Measurements from ENCODE around the gene MARCHF11. TPM values are rescaled to one million over a fixed set of nuclear protein-coding genes. Genes with fewer than 3 reads are reported as not detected.

The MARCHF11 gene
- total RNA-seq, 1 donor from 2014 or later, result not detected

DNA sequence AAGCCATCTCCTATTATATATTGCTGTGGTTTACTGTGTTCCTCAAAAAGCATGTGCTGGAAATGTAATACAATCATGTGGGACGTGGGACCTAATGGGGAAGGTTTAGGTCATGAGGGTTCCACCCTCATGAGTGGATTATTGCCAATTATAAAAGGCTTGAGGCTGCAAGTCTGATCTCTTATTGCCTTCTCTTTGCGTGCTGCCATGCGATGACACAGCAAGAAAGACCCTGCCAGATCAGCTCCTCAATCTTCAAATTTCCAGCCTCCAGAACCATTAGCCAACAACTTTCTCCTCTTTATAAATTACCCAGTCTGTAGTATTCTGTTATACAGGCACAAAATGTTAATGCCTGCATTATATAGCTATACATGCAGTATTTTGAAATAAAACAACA, 45.4 kb downstream of the MARCHF11 start:
- no peak for FAIRE-seq
- H3K36me3 ChIP-seq (ENCODE audit: insufficient read depth, low read length), result no peaks in the 10 kb centered on the region

DNA sequence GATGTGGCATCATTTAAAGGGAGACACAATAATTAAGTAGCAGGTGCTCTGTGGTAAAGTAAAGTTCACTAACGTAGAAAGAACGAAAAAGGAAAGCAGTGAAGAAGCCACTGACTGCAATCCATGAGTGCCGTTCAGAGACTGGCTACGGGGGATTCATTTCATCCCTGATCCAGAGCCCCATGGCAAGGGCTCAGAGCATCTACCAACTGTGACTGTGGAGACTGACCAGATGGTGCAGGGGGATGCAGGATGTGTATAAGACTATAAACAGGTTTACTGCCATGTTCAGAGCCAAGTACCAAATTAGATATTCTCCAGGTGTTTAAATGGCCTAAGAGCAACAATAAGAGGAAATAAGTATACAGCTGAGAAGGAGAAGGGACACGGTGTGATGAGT, 47.7 kb downstream of the MARCHF11 start:
- no peaks in the 10 kb centered on the region for H3K27me3 ChIP-seq (ENCODE audit: insufficient read depth, low read length)
- peaks cover 2% of the 10 kb centered on the region for H3K9me3 ChIP-seq (ENCODE audit: insufficient read depth, low read depth, low read length)
- no peak for FAIRE-seq
- H3K4me3 Mint-ChIP-seq (ENCODE audit: unreplicated experiment), result no peak overlapping the region
- TF ChIP-seq, protein P1, sequence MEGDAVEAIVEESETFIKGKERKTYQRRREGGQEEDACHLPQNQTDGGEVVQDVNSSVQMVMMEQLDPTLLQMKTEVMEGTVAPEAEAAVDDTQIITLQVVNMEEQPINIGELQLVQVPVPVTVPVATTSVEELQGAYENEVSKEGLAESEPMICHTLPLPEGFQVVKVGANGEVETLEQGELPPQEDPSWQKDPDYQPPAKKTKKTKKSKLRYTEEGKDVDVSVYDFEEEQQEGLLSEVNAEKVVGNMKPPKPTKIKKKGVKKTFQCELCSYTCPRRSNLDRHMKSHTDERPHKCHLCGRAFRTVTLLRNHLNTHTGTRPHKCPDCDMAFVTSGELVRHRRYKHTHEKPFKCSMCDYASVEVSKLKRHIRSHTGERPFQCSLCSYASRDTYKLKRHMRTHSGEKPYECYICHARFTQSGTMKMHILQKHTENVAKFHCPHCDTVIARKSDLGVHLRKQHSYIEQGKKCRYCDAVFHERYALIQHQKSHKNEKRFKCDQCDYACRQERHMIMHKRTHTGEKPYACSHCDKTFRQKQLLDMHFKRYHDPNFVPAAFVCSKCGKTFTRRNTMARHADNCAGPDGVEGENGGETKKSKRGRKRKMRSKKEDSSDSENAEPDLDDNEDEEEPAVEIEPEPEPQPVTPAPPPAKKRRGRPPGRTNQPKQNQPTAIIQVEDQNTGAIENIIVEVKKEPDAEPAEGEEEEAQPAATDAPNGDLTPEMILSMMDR (IDR thresholded peaks at IDR 0.05; ENCODE audit: insufficient read depth, low read depth, low read length), result no peak
- no peak overlapping the region for H3K9ac ChIP-seq (ENCODE audit: low read length)
- H3K27ac ChIP-seq (ENCODE audit: low read depth, low read length), result no peak overlapping the region
- H3K4me3 ChIP-seq (ENCODE audit: insufficient read depth, low read depth, low read length), result no peak overlapping the region
- no peaks in the 10 kb centered on the region for H4K20me1 ChIP-seq (ENCODE audit: insufficient read depth, low read length)
- H3K27me3 Mint-ChIP-seq (ENCODE audit: low read depth, unreplicated experiment), result peaks cover 9% of the 10 kb centered on the region
- DNase-seq (ENCODE audit: low read depth), result no peak
- H3K79me2 ChIP-seq (ENCODE audit: insufficient read depth, low read length), result no peaks in the 10 kb centered on the region
- no peak overlapping the region for H3K27ac Mint-ChIP-seq (ENCODE audit: unreplicated experiment)
- peaks cover 5% of the 10 kb centered on the region for H3K9me3 Mint-ChIP-seq (ENCODE audit: unreplicated experiment)
- no peak overlapping the region for H2AFZ ChIP-seq (ENCODE audit: low read depth, low read length)
- no peaks in the 10 kb centered on the region for H3K4me1 ChIP-seq (ENCODE audit: insufficient read depth, low read length)
- peaks cover 2% of the 10 kb centered on the region for H3K4me1 Mint-ChIP-seq (ENCODE audit: low read depth, unreplicated experiment)
- H3K36me3 ChIP-seq (ENCODE audit: insufficient read depth, low read length), result no peaks in the 10 kb centered on the region
- no peaks in the 10 kb centered on the region for H3K36me3 Mint-ChIP-seq (ENCODE audit: low read depth, unreplicated experiment)
- H3K4me2 ChIP-seq (ENCODE audit: low read length), result no peak overlapping the region

More for the DNA sequence above, 45.4 kb downstream of the MARCHF11 start:
- Mint-ChIP-seq H3K27me3 (ENCODE audit: low read depth, unreplicated experiment) (peaks cover 4% of the 10 kb centered on the region), H3K4me3 (ENCODE audit: unreplicated experiment) (no peak overlapping the region), H3K4me1 (ENCODE audit: low read depth, unreplicated experiment) (peaks cover 2% of the 10 kb centered on the region), H3K9me3 (ENCODE audit: unreplicated experiment) (peaks cover 10% of the 10 kb centered on the region), H3K36me3 (ENCODE audit: low read depth, unreplicated experiment) (peaks cover 3% of the 10 kb centered on the region), H3K27ac (ENCODE audit: unreplicated experiment) (no peak overlapping the region)
- Histone ChIP-seq H3K4me3 (ENCODE audit: insufficient read depth, low read depth, low read length) (no peak overlapping the region), H3K9me3 (ENCODE audit: insufficient read depth, low read depth, low read length) (no peaks in the 10 kb centered on the region), H3K27ac (ENCODE audit: low read depth, low read length) (no peak overlapping the region), H3K9ac (ENCODE audit: low read length) (no peak overlapping the region), H2AFZ (ENCODE audit: low read depth, low read length) (no peak overlapping the region), H3K4me2 (ENCODE audit: low read length) (no peak overlapping the region), H3K4me1 (ENCODE audit: insufficient read depth, low read length) (no peaks in the 10 kb centered on the region), H3K27me3 (ENCODE audit: insufficient read depth, low read length) (no peaks in the 10 kb centered on the region), H4K20me1 (ENCODE audit: insufficient read depth, low read length) (no peaks in the 10 kb centered on the region), H3K79me2 (ENCODE audit: insufficient read depth, low read length) (no peaks in the 10 kb centered on the region)
- DNase-seq (ENCODE audit: low read depth), result no peak
- TF ChIP-seq, protein P1 (IDR thresholded peaks at IDR 0.05; ENCODE audit: insufficient read depth, low read depth, low read length), result no peak
- TF ChIP-seq EZH2 (IDR thresholded peaks at IDR 0.05; ENCODE audit: insufficient read depth, low read length), result no peak

DNA sequence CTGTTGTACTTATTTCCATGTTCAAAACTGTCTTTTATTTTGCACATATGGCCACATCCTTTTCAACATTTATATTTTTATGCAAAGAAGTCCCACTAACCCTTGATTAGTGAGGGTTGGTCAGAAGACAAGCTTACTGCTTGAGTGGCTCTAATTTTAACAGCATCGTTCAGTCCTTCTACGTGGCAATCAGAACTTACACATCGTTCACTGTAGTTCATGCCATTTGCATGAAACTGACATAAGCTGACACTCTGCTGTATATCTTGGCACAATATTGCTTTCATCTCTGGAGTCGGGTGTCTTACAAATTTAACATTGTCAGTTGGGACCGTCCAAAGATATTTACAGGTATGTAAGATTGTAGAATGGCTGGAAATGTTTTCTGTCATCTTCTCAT, 50.6 kb downstream of the MARCHF11 start:
- H3K27me3 Mint-ChIP-seq (ENCODE audit: low read depth, unreplicated experiment), result peaks cover 9% of the 10 kb centered on the region
- no peak overlapping the region for H3K27ac Mint-ChIP-seq (ENCODE audit: unreplicated experiment)
- H3K36me3 ChIP-seq (ENCODE audit: insufficient read depth, low read length), result no peaks in the 10 kb centered on the region
- H3K27me3 ChIP-seq (ENCODE audit: insufficient read depth, low read length), result no peaks in the 10 kb centered on the region
- DNase-seq (ENCODE audit: low read depth), result no peak
- TF ChIP-seq, protein P1 (IDR thresholded peaks at IDR 0.05; ENCODE audit: insufficient read depth, low read depth, low read length), result no peak
- no peak for TF ChIP-seq EZH2 (IDR thresholded peaks at IDR 0.05; ENCODE audit: insufficient read depth, low read length)
- H3K4me3 ChIP-seq (ENCODE audit: insufficient read depth, low read depth, low read length), result no peak overlapping the region
- H3K4me1 Mint-ChIP-seq (ENCODE audit: low read depth, unreplicated experiment), result no peaks in the 10 kb centered on the region
- no peaks in the 10 kb centered on the region for H4K20me1 ChIP-seq (ENCODE audit: insufficient read depth, low read length)
- H2AFZ ChIP-seq (ENCODE audit: low read depth, low read length), result no peak overlapping the region
- peaks cover 5% of the 10 kb centered on the region for H3K9me3 Mint-ChIP-seq (ENCODE audit: unreplicated experiment)
- H3K79me2 ChIP-seq (ENCODE audit: insufficient read depth, low read length), result no peaks in the 10 kb centered on the region
- no peak overlapping the region for H3K27ac ChIP-seq (ENCODE audit: low read depth, low read length)
- FAIRE-seq, result no peak
- H3K9me3 ChIP-seq (ENCODE audit: insufficient read depth, low read depth, low read length), result peaks cover 2% of the 10 kb centered on the region
- no peak overlapping the region for H3K4me3 Mint-ChIP-seq (ENCODE audit: unreplicated experiment)
- no peaks in the 10 kb centered on the region for H3K36me3 Mint-ChIP-seq (ENCODE audit: low read depth, unreplicated experiment)
- no peak overlapping the region for H3K4me2 ChIP-seq (ENCODE audit: low read length)
- H3K9ac ChIP-seq (ENCODE audit: low read length), result no peak overlapping the region
- no peaks in the 10 kb centered on the region for H3K4me1 ChIP-seq (ENCODE audit: insufficient read depth, low read length)

All from astrocyte (in vitro differentiated cells and primary cell).